GM12878 (cell line): Measurements from ENCODE around the gene S1PR4. TPM values are rescaled to one million over a fixed set of nuclear protein-coding genes. Genes with fewer than 3 reads are reported as not detected.
A peak's percentile ranks its signal among the peaks of the same experiment; 100 is the strongest.

Experiments
- BCL11A ChIP-seq: IDR thresholded peaks from 2 replicates; pipeline ENCODE4 v1.6.1; 2011; ENCODE audit warnings: low read depth, low read length
- CBX3 ChIP-seq: fragments of 200-600 bp; sonication (generic); IDR thresholded peaks from 2 replicates; pipeline ENCODE4 v1.6.1; 2016; ENCODE audit warnings: low read depth, borderline replicate concordance
- CEBPB ChIP-seq, 2 experiments: fragments of 150-350 bp in 1 of 2; IDR thresholded peaks; 2 replicates each; pipeline ENCODE4 v1.6.1; 2012 to 2014; ENCODE audit warnings: low read depth in 2 of 2, low read length in 2 of 2, borderline replicate concordance in 1 of 2, inconsistent platforms in 1 of 2
- EED ChIP-seq: sonication (generic); IDR thresholded peaks from 2 replicates; pipeline ENCODE4 v1.6.1; 2016; ENCODE audit warnings: antibody characterized with exemption, low read depth
- EP300 ChIP-seq, 2 experiments: fragments of 150-350 bp in 1 of 2; IDR thresholded peaks; 2 replicates each; pipeline ENCODE4 v1.6.1; 2011 to 2012; ENCODE audit warnings: low read depth in 2 of 2, low read length in 2 of 2, borderline replicate concordance in 1 of 2, improper control_type of control experiment in 1 of 2, inconsistent platforms in 1 of 2; ENCODE audit not compliant: control insufficient read depth in 1 of 2
- EZH2 ChIP-seq: IDR thresholded peaks from 2 replicates; pipeline ENCODE4 v1.6.1; 2012; ENCODE audit warnings: low read depth, mild to moderate bottlenecking, control low read depth, inconsistent platforms, low read length, borderline replicate concordance; ENCODE audit not compliant: control insufficient read depth
- FOXM1 ChIP-seq: IDR thresholded peaks from 2 replicates; pipeline ENCODE4 v1.6.1; 2012; ENCODE audit warnings: low read depth, mild to moderate bottlenecking, inconsistent platforms, low read length, moderate library complexity
- GABPA ChIP-seq: IDR thresholded peaks from 2 replicates; pipeline ENCODE4 v1.6.1; 2014; ENCODE audit warnings: antibody characterized with exemption, low read depth, mild to moderate bottlenecking, inconsistent platforms
- GATAD2B ChIP-seq: fragments of 450-650 bp; conservative IDR thresholded peaks from 2 replicates; pipeline ENCODE4 v1.6.1; 2017; ENCODE audit warnings: low read depth, mild to moderate bottlenecking, moderate library complexity
- JUND ChIP-seq: IDR thresholded peaks from 2 replicates; pipeline ENCODE4 v1.6.1; 2012; ENCODE audit warnings: low read depth, mild to moderate bottlenecking, low read length, improper control_type of control experiment, moderate library complexity
- NBN ChIP-seq: fragments of 450-650 bp; IDR thresholded peaks from 2 replicates; pipeline ENCODE4 v1.6.1; 2016
- NFIC ChIP-seq: IDR thresholded peaks from 2 replicates; pipeline ENCODE4 v1.6.1; 2012; ENCODE audit warnings: low read depth, mild to moderate bottlenecking, inconsistent platforms, low read length, moderate library complexity
- PBX3 ChIP-seq: IDR thresholded peaks from 2 replicates; pipeline ENCODE4 v1.6.1; 2011; ENCODE audit warnings: mild to moderate bottlenecking, low read depth, low read length, moderate library complexity; ENCODE audit not compliant: insufficient replicate concordance
- POLR2AphosphoS2 ChIP-seq: IDR thresholded peaks from 2 replicates; pipeline ENCODE4 v1.6.1; 2011; ENCODE audit warnings: low read depth, mild to moderate bottlenecking, low read length, improper control_type of control experiment, moderate library complexity
- RB1 ChIP-seq: fragments of 450-650 bp; formaldehyde crosslinking; IDR thresholded peaks from 2 replicates; pipeline ENCODE4 v1.6.1; 2017; ENCODE audit warnings: mild to moderate bottlenecking, borderline replicate concordance
- SIX5 ChIP-seq: IDR thresholded peaks from 2 replicates; pipeline ENCODE4 v1.6.1; 2011; ENCODE audit warnings: mild to moderate bottlenecking, low read depth, low read length, moderate library complexity; ENCODE audit not compliant: severe bottlenecking
- SMARCA5 ChIP-seq: fragments of 450-650 bp; IDR thresholded peaks from 2 replicates; pipeline ENCODE4 v1.6.1; 2017; ENCODE audit warnings: mild to moderate bottlenecking
- SPI1 ChIP-seq: IDR thresholded peaks from 2 replicates; pipeline ENCODE4 v1.6.1; 2011; ENCODE audit warnings: low read depth, mild to moderate bottlenecking, low read length, moderate library complexity, borderline replicate concordance; ENCODE audit not compliant: insufficient read depth
- TBL1XR1 ChIP-seq: IDR thresholded peaks from 2 replicates; pipeline ENCODE4 v1.6.1; 2012; ENCODE audit warnings: low read depth, low read length, improper control_type of control experiment
- TCF12 ChIP-seq: IDR thresholded peaks from 2 replicates; pipeline ENCODE4 v1.6.1; 2011; ENCODE audit warnings: low read depth, mild to moderate bottlenecking, low read length
- ZBTB40 ChIP-seq: fragments of 450-650 bp; IDR thresholded peaks from 2 replicates; pipeline ENCODE4 v1.6.1; 2016; ENCODE audit warnings: mild to moderate bottlenecking, moderate library complexity, borderline replicate concordance
- ZNF217 ChIP-seq: fragments of 450-650 bp; IDR thresholded peaks from 2 replicates; pipeline ENCODE4 v1.6.1; 2017; ENCODE audit warnings: antibody characterized with exemption, mild to moderate bottlenecking
- ZNF24 ChIP-seq: fragments of 450-650 bp; IDR thresholded peaks from 2 replicates; pipeline ENCODE4 v1.6.1; 2017; ENCODE audit warnings: antibody characterized with exemption, mild to moderate bottlenecking
- ZSCAN29 ChIP-seq: fragments of 450-650 bp; IDR thresholded peaks from 2 replicates; pipeline ENCODE4 v1.6.1; 2017; ENCODE audit warnings: mild to moderate bottlenecking, moderate library complexity
- polyA plus RNA-seq, 11 experiments: library from polyadenylated mRNA; depleted of rRNA in 4 of 11; unstranded in 6 of 11; stranded (reverse) in 5 of 11; fragments of >200 nt; fragmentation: Nextera tagmentation in 4 of 11; fragmentation: Illumina TruSeq in 1 of 11; extraction: Ambion mirVana in 4 of 11; extraction: Trizol in 1 of 11; gene quantifications; 1 replicate in 1 of 11; 2 replicates in 10 of 11; pipeline versions ENCODE4 v1.2.1 to v1.2.3, GENCODE V29; 2011 to 2016; ENCODE audit warnings: inconsistent platforms in 2 of 11, missing spikeins in 2 of 11, low read depth in 1 of 11
- total RNA-seq, 4 experiments: library from RNA; depleted of rRNA in 3 of 4; stranded (reverse); fragments of >200 nt in 3 of 4; fragmentation: Illumina TruSeq in 1 of 4; extraction: Trizol in 1 of 4; gene quantifications; 2 replicates each; pipeline versions ENCODE4 v1.2.1 to v1.2.3, GENCODE V29; 2013 to 2021

S1PR4 gene
- total and polyA plus RNA-seq, 10 of the 15 experiments (the other 5 are each of a cell fraction or from before 2014, with no cell fraction given), result 0.19 to 57.7 (median 32.4) TPM; not detected in 1

GRCh38 chr19:3132971-3133792 is 45.4 kb upstream of the S1PR4 start (continued):
- peak; percentile 52 for TF ChIP-seq PBX3
- TF ChIP-seq CEBPB (IDR thresholded peaks at IDR 0.05; ENCODE audit: borderline replicate concordance in 1 of 2, low read depth in 2 of 2, low read length in 2 of 2), result no peak
- no peak for TF ChIP-seq SIX5
- no peak; the same call in 1 of the 2 replicates for TF ChIP-seq ZBTB40
- no peak for TF ChIP-seq ZSCAN29
- peak; percentile 63; the same call in 1 of the 2 replicates for TF ChIP-seq TBL1XR1
- no peak for TF ChIP-seq POLR2AphosphoS2
- TF ChIP-seq FOXM1, result peak; percentile 61
- peak; percentile 94 for TF ChIP-seq NBN
- TF ChIP-seq CBX3, result no peak
- peak; percentile 60; the same call in 1 of the 2 replicates for TF ChIP-seq BCL11A
- TF ChIP-seq EP300 (IDR thresholded peaks at IDR 0.05; ENCODE audit: borderline replicate concordance in 1 of 2, control insufficient read depth in 1 of 2, low read depth in 2 of 2, low read length in 2 of 2), result peak; percentile 61 to 83; a peak in 3 of 4 replicates
- no peak for TF ChIP-seq RB1
- no peak for TF ChIP-seq EZH2
- peak; percentile 95 for TF ChIP-seq SMARCA5
- no peak for TF ChIP-seq GABPA
- TF ChIP-seq JUND, result peak; percentile 69; the same call in 1 of the 2 replicates
- peak; percentile 74 for TF ChIP-seq GATAD2B
- no peak; the same call in 1 of the 2 replicates for TF ChIP-seq ZNF24
- peak; percentile 97 for TF ChIP-seq TCF12
- peak; percentile 48; the same call in 1 of the 2 replicates for TF ChIP-seq ZNF217
- 0 out of 2 replicates have a peak, but pooled peaks have one; percentile 32 for TF ChIP-seq NFIC
- TF ChIP-seq SPI1, result peak; percentile 27; the same call in 1 of the 2 replicates
- peak; percentile 85 for TF ChIP-seq EED
